Gastroesophageal sphincter (tissue), 3 donors: ENCODE data around the gene DPEP1.

Source experiments
- EP300 ChIP-seq: sonication (generic); formaldehyde crosslinking; IDR thresholded peaks from one replicate; pipeline ENCODE4 v1.6.1; 2017; ENCODE audit warnings: antibody characterized with exemption, mild to moderate bottlenecking
- POLR2A ChIP-seq, 2 donors: fragments of 450-650 bp; IDR thresholded peaks; one replicate each; pipeline ENCODE4 v1.6.1; 2017; ENCODE audit warnings: antibody characterized with exemption in 2 of 2, mild to moderate bottlenecking in 2 of 2, moderate library complexity in 1 of 2
- POLR2AphosphoS5 ChIP-seq: sonication (generic); formaldehyde crosslinking; IDR thresholded peaks from one replicate; pipeline ENCODE4 v1.6.1; 2017; ENCODE audit warnings: antibody characterized with exemption
- TF ChIP-seq, protein P1 (sequence below), 4 experiments: fragments of 200-600 bp in 2 of 4; fragments of 450-650 bp in 2 of 4; sonication (generic) in 1 of 4; IDR thresholded peaks; one replicate each; pipeline ENCODE4 v1.5.1; 2017 to 2019; ENCODE audit warnings: antibody characterized with exemption in 4 of 4, mild to moderate bottlenecking in 2 of 4, moderate library complexity in 2 of 4

DNA sequence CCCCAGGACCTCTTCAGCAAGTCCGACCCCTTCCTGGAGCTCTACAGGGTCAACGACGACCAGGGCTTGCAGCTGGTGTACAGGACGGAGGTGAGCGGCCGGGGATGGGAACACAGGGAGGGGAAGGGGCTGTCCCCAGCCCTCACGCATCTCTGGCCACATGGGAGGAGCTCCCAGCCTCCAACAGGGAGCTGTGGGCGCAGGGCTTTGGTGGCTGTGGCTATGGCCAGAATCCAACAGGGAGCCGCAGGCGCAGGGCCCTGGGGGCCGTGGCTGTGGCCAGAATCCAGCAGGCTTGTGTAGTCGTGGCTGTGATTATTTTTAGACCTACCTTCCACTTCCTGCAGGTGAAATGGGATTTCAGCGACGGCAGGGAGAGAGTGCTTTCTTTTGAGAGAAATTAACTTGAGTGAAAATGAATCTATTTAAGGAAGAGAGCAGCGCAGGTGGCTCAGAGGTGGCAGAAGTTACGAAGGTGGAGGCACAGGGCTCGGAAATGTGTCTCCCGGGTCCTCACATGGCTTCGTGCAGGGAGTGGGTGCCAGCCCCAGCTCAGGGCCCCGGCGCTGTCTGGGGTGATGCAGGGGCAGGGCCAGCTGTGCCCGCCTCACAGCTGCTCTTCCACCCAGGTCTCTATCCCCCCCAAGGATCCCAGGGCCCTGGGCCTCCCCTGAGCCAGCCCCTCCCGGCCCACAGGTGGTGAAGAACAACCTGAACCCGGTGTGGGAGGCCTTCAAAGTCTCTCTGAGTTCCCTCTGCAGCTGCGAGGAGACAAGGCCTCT lies 28.5 kb upstream of the DPEP1 start:
- TF ChIP-seq POLR2AphosphoS5 (no peak), EP300 (no peak), POLR2A (IDR thresholded peaks at IDR 0.05) (no peak)
- TF ChIP-seq, protein P1, sequence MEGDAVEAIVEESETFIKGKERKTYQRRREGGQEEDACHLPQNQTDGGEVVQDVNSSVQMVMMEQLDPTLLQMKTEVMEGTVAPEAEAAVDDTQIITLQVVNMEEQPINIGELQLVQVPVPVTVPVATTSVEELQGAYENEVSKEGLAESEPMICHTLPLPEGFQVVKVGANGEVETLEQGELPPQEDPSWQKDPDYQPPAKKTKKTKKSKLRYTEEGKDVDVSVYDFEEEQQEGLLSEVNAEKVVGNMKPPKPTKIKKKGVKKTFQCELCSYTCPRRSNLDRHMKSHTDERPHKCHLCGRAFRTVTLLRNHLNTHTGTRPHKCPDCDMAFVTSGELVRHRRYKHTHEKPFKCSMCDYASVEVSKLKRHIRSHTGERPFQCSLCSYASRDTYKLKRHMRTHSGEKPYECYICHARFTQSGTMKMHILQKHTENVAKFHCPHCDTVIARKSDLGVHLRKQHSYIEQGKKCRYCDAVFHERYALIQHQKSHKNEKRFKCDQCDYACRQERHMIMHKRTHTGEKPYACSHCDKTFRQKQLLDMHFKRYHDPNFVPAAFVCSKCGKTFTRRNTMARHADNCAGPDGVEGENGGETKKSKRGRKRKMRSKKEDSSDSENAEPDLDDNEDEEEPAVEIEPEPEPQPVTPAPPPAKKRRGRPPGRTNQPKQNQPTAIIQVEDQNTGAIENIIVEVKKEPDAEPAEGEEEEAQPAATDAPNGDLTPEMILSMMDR (IDR thresholded peaks at IDR 0.05), result no peak
